Measurements from ENCODE around the gene USP28.

DNA sequence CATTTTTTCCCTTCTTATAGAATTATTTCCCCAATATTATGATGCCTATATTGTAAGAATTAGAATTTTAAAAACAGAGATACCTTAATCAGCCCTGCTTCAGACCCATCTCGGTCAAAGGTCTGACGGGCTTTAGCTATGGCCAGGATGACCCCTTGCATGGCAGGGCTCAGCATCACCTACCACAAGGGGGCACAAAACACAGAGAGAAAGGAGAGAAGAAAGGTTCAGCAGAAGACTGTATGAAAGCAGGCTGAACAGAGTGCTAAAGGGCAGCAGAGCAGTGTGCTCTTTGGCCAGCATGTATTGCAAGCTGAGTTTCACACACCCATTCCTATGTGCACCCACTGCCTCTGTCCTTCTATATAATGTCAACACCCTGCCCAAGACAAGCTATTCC, 69.0 kb downstream of the USP28 start:
- no peak for TF ChIP-seq TAF1 (IDR thresholded peaks at IDR 0.05; ENCODE audit: low read depth, low read length)
- no peak for TF ChIP-seq POLR2A (IDR thresholded peaks at IDR 0.05; ENCODE audit: low read depth, low read length)
- TF ChIP-seq POLR2AphosphoS5 (IDR thresholded peaks at IDR 0.05; ENCODE audit: low read depth, low read length) = no peak
